Adipose tissue (tissue), 3 donors: ENCODE data around the gene FAM227B. TPM values are rescaled to one million over a fixed set of nuclear protein-coding genes. Genes with fewer than 3 reads are reported as not detected.
"Not testable (repeated sequence)": the region's sequence is repeated elsewhere in the genome, so short reads cannot be mapped to it uniquely, and the experiment has no call there.

ENCODE experiments used
- H3K27ac ChIP-seq: one replicate; pipeline ENCODE4 v1.5.1; 2013; ENCODE audit warnings: low read depth, low read length
- WGBS, 3 donors: extraction: QIAGEN DNeasy Blood & Tissue Kit; methylation state at CpG; one replicate each; pipeline ENCODE4 v1.1.7; 2013; 5-methylcytosine and 5-hydroxymethylcytosine counted together
- polyA plus RNA-seq, 3 donors: library from polyadenylated mRNA; stranded (reverse); fragments of 200-250 nt; gene quantifications; one replicate each; pipeline ENCODE4 v1.2.3, GENCODE V29; 2013
- donor health status: healthy with polysubstance abuse.
- donor health status: Bipolar disorder and iron deficiency.
- donor health status: healthy.

The FAM227B gene
- polyA plus RNA-seq, 3 donors, result 0.55 to 3.7 (median 2.2) TPM

DNA sequence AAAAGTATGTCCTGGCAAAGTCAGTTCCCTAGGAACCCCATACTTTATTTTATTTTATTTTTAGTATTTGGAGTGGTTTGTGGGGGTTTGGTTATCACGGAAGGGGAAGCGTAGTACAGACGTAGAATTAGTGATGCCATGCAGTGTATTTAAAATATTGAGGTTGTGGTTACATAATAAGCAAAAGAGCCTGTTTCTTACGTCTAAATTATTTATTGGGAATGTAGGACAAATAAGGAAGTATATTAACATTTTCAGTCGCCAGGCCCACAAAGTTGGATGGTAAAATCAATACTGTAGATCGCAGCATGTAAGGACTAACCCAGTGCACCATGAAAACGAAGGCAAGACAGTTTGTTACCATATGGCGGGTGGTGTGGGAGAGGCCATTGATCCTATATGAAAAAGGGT, 788 bp upstream of the FAM227B start:
- 6 to 13% (median 9%) methylated on average over 8 of the region's 8 CpGs for WGBS, 3 donors

DNA sequence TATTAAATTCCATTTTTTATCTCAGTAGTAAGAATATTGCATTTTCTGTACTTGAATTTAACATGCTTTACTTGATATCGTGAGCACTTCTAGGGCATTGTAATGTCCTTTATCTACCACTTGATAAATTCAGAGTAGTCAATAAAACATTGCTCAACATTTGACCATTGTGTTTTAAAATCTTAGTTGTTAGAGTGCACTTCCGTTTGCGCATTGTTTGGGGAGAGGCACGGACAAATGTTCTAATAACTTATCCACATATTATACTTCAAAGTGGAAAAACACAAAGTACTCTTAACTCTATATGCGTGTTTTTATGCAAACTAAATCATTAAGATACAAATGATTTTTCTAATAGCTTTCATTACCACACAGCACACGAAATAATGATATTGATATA, 419 bp downstream of the FAM227B start:
- H3K27ac ChIP-seq, result no peak overlapping the region
- 2 to 5% (median 3%) methylated on average over 6 of the region's 6 CpGs for WGBS, 3 donors

More for the DNA sequence above, 788 bp upstream of the FAM227B start:
- H3K27ac ChIP-seq, result no peak overlapping the region

DNA sequence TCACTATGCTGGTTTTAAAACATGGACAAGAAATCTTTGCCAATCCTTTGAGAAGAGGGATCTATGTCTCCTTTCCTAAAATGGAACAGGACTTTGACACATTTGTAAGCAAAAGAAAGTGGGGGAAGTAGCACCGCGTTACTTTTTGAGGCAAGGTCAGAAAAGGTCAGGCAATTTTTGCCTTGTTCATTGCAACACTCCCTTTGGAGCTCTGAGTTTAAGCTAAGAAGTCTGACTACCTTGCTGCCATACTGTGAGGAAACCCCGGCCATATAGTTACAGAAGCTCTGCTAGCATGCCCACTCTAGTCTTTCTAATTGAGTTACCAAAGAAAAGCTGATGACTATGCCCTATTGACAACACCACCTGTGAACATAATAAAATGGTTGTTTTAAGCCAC, 1.4 kb downstream of the FAM227B start:
- no peak overlapping the region for H3K27ac ChIP-seq
- whole genome bisulfite sequencing, 3 donors, result 82 to 85% (median 83%) methylated on average over 3 of the region's 3 CpGs

DNA sequence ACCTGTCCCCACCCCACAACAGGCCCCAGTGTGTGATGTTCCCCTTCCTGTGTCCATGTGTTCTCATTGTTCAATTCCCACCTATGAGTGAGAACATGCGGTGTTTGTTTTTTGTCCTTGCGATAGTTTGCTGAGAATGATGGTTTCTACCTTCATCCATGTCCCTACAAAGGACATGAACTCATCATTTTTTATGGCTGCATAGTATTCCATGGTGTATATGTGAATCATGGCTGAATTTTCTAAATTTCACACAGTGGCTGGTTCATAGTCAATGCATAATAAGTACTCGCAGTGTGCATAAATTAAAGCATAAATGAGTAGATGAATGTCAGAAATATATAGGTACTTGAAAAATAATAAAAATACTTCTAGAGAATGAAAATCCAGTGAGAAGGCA, 8.4 kb downstream of the FAM227B start:
- 95 to 98% (median 97%) methylated on average over 3 of the region's 3 CpGs for WGBS, 3 donors
- not testable (repeated sequence) for H3K27ac ChIP-seq

DNA sequence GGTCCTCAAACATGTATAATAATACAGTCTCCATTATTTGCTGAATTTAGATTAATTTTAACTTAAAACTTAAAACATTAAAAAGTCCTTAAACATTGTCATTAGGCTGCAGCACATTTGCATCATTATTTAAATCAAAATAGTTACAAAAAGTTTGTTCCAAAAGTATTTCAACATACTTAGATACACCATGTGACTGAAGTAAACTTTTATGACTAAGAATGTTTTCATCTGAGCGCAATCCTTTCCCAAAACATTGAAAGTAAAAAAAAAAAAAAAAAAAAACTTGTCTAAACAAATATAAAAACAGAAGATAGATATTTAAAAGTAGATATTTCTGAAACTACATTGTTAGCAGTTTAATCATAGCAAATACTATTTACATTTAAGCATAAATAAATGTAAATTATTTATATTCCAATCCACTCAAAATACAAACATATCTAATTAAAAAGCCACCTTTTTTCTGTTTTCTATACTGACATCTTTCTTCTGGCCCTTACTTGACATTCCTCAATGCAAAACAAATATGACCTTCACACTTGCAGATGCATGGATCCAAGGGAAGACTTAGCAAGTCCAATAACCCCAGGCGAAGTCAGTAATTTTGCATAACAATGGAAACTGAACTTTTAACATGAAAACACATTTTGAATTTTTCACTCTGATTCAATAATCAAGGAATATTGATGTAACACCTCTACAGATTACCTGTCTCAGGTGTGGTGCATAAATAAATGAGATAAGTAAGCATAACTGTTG, 10.3 kb downstream of the FAM227B start:
- 81 to 97% (median 88%) methylated on average over 2 of the region's 2 CpGs for WGBS, 3 donors
- H3K27ac ChIP-seq, result no peak overlapping the region

DNA sequence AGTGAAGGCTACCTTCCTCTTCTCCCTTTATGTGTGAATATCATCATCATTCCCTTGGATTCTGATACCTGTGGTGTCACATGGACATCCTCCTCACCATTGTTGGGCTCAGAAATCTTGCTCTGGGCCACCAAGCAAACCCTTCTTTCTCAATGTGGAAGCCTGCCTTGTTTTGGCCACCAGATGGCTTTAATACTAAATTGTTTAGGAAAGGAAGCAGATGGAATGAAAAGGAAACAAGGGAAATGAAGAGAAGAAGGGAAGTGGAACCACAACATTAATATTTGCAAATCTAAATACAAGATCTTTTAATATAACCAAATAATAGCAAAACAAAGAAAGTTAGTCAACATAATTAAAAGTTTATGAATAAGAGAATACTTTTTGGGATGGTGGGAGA, 14.0 kb downstream of the FAM227B start:
- no peak overlapping the region for H3K27ac ChIP-seq

DNA sequence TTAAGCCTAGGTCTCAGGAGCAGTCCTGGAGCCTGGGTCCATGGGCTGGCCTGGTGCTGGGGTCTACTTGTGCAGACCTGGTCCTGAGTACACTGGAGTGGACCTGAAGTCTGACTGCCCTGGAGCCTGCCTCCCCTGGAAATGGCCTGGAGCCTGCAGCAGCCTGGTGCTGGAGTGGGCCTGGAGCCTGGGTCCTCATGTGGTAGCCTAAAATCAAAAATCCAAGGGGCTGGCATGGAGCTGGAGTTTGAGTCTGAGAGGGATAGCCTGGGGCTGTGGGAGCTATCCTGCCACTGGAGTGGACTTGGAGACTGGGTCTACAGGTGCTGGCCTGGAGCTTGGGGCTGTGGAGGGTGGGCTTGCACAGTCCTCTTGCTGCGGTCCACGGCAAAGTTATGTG, 15.0 kb downstream of the FAM227B start:
- H3K27ac ChIP-seq, result no peak overlapping the region
- WGBS, 3 donors, result 95 to 100% (median 100%) methylated on average over 2 of the region's 2 CpGs

DNA sequence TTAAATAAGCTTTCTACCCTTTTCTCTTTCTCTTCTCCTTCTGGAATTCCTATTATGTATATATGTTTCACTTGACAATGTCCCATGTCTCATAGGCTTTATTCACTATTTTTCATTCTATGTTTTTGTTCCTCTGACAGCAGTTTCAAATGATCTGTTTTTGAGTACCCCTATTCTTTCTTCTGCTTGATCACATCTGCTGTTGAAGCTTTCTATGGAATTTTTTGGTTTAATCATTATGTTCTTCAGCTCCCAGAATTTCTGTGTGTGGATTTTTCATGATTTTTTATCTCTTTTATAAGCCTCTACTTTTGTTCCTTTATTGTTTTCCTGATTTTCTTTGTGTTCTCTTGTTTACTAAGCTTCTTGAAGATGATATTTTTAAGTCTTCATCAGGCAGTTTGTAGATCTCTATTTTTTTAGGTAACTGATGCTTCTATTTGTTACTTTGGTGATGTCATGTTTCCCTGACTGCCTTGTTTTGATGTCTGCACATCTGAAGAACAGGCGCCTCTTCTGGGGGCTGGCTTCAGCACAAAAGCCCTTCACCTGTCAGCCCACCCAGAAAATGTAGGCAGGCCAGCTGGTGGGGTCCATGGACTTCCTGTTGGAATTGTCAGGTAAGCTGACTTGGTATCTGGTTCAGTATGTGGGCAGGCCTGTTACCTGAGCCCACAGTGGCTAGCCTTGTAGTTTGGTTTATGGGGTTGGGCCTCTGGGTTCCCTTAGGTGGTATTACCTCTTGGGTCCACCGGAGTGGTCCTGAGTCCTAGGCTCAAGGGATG, 15.8 kb downstream of the FAM227B start:
- 98 to 100% (median 99%) methylated on average over 2 of the region's 2 CpGs for WGBS, 3 donors
- H3K27ac ChIP-seq, result no peak overlapping the region

DNA sequence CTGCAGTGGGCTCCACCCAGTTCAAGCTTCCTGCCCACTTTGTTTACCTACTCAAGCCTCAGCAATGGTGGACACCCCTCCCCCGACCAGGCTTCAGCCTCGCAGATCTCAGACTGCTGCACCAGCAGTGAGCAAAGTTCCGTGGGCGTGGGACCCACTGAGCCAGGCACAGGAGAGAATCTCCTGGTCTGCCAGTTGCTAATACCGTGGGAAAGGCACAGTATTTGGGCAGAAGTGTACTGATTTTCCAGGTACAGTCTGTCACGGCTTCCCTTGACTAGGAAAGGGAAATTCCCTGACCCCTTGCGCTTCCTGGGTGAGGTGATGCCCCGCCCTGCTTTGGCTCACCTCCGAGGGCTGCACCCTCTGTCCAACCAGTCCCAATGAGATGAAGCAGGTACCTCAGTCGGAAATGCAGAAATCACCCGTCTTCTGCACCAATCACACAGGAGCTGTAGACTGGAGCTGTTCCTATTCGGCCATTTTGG, 27.7 kb downstream of the FAM227B start:
- H3K27ac ChIP-seq, result not testable (repeated sequence)
- 90 to 95% (median 93%) methylated on average over 12 of the region's 12 CpGs for WGBS, 3 donors

DNA sequence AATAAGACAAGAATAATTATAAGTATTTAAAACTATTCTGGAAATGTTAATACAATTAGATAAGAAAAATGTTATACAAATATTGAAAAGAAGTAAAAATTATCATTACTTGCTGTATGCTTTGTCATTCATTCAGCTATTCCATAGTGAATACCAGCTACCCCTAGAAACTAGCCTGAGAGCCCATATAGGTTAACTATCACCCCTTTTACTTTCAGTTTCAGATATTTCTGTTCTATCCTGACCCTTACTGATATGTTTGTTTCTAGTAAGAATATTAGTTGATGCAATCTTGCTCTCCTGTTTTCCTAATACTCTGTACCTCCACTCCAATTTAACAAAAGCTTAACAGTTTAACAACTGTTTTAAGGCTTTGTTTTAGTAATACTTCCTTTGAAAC, 31.6 kb downstream of the FAM227B start:
- H3K27ac ChIP-seq, result no peak overlapping the region

DNA sequence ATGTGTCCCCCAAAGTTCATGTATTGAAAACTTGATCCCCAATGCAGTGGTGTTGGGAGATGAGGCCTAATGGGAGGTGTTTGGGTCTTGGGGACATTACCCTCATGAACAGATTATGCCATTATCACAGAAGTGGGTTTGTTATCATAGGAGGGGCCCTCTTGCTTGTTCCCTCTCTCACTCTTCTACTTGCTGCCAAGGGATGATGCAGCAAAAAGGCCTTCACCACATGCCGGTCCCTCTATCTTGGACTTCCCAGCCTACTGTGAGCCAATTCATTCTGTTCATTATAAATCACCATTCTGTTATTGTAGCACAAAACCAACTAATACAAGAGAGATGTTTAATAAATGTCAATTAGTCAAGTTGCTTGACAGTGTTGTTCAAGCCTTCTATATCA, 47.2 kb downstream of the FAM227B start:
- no peak overlapping the region for H3K27ac ChIP-seq
- WGBS, 3 donors, result 69 to 100% (median 84%) methylated on average over 1 of the region's 1 CpG

DNA sequence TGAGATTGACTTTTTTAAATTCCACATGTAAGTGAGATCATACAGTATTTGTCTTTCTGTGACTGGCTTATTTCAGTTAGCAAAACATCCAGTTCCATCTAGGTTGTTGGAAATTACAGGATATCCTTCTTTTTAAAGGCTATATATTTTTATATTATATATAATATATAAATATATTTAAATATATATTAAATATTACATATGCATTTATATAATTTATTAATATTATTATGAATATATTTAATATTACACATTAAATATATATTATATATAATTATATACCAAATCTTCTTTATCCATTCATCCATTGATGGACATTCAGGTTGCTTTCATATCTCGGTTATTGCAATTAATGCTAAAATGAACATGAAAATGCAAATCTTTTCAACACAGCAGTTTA, 49.9 kb downstream of the FAM227B start:
- H3K27ac ChIP-seq, result no peak overlapping the region
- WGBS, 3 donors, result 95 to 100% (median 98%) methylated on average over 1 of the region's 1 CpG

DNA sequence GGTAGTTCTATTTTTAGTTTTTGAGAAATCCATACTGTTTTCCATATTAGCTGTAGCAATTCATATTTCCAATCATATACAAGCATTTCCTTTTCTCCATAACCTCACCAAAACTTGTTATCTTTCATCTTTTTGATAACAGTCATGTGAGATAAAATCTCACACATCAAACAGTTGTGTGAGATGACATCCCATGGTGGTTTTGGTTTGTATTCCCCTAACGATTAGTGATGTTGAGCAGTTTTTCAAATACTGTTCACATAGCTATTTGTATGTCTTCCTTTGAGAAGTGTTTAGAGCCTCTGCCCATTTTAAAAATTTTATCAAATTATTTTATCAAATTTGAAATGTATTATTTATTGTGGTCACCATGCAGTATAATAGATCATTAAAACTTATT, 50.4 kb downstream of the FAM227B start:
- no peak overlapping the region for H3K27ac ChIP-seq
- 31 to 65% (median 57%) methylated on average over 1 of the region's 1 CpG for WGBS, 3 donors

DNA sequence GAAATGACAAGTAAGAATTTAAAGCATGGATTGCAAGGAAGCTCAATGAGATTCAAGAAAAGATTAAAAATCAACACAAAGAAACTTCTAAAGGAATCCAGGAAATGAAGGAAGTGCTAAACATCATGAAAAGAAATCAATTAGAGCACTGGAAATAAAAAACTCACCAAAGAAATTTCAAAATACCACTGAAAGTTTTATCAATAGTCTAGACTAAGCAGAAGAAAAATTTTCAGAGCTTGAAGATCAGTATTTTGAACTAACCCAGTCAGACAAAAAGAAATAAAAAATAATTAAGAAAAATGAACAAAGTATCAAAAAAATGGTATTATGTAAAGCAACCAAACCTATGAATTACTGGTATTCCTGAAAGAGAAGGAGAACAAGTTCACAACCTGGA, 60.6 kb downstream of the FAM227B start:
- no peak overlapping the region for H3K27ac ChIP-seq

DNA sequence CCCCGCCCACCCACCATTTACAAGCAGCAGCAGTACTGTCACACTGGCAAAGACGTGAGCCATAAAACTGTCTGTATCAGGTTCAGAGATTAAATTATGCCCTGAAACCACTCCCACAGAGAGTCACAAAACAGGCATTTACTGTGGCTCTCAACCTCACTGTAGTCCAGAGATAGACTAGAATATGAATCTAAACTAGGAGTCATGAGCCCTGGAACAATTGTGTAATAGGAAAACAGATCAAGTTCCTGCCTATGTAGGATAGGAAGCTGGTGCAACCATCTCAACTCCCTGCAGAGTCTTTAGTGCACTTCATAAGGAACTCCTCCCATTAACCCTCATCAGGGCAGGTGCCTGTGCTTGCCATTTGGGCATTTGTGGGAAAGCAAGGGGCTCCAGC, 61.7 kb downstream of the FAM227B start:
- WGBS, 3 donors, result 81 to 97% (median 90%) methylated on average over 2 of the region's 2 CpGs
- no peak overlapping the region for H3K27ac ChIP-seq

DNA sequence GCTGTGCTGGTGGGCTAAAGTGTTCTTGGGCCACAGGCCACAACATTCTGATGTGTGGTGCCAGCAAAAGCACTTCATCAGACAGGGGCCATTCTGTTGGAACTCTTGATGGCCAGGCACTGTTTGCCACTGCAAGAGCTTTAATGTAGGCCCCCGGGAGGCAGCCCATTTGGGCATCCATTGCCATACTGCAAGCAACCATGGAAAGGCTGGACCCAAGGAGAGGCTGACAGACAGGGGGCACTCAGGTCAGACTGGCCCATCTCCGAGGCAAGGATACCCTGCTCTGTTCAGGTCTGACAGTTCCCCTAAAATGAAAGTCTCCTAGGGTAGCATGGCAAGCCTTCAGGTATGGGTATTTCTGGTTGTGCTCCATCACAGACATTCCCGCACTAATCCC, 64.2 kb downstream of the FAM227B start:
- no peak overlapping the region for H3K27ac ChIP-seq
- 72 to 99% (median 98%) methylated on average over 3 of the region's 3 CpGs for WGBS, 3 donors

DNA sequence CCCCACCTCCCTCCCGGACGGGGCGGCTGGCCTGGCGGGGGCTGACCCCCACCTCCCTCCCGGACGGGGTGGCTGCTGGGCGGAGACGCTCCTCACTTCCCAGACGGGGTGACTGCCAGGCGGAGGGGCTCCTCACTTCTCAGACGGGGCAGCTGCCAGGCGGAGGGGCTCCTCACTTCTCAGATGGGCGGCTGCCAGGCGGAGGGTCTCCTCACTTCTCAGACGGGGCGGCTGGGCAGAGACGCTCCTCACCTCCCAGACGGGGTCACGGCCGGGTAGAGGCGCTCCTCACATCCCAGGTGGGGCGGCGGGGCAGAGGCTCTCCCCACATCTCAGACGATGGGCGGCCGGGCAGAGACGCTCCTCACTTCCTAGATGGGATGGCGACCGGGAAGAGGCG, 70.3 kb downstream of the FAM227B start:
- 95 to 98% (median 97%) methylated on average over 6 to 23 of the region's 30 CpGs for WGBS, 3 donors
- not testable (repeated sequence) for H3K27ac ChIP-seq

DNA sequence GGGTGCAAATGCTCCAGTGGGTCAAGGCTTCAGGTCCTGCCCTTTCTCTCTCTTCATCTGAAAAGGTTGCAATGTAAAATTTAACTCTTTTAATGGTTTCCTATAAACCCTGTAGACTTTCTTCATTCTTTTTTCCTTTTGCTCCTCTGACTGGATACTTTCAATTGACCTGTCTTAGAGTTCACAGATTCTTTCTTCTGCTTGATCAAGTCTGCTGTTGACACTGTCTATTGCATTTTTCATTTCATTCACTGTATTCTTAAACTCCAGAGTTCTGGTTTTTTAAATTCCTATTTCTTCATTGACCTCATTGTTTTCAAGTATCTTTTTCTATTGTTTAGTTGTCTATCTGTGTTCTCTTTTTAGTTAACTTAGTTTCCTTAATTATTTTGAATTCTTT, 82.1 kb downstream of the FAM227B start:
- H3K27ac ChIP-seq, result no peak overlapping the region

DNA sequence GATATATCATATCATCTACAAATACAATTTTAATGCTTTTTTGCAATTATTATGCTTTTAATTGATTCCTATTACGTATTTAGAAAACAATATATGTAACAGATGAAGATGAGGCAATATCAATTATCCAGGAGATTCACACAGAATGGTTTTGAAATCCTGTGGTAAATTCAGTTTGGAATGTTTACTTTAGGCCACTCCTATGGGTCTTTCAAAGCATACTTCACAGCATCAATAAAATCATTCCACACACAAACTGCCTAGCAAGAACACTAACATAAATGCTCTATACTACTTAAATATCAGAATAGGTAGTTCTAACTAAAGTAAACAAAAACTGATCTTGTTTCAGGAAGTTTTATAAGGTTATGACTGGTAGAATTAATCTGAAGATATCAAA, 90.5 kb downstream of the FAM227B start:
- no peak overlapping the region for H3K27ac ChIP-seq
- 82 to 86% (median 82%) methylated on average over 1 of the region's 1 CpG for WGBS, 3 donors

DNA sequence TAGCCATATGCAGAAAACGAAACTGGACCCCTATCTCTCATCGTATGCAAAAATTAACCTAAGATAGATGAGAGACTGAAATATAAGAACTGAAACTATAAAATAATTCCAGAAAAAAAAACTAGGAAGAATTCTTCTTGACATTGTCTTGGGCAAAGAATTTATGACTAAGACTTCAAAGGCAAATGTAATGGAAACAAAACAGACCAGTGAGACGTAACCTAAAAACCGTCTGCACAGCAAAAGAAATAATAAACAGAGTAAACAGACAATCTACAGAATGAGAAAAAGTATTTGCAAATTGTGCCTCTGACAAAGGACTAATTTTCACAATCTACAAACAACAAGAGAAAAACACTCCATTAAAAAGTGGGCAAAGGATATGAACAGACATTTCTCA, 92.3 kb downstream of the FAM227B start:
- no peak overlapping the region for H3K27ac ChIP-seq
- 53 to 90% (median 82%) methylated on average over 4 of the region's 4 CpGs for WGBS, 3 donors
